Liver (tissue), 3 donors: ENCODE data around the gene FES.

Experiments used
- EGR1 ChIP-seq, 2 donors: IDR thresholded peaks; 2 replicates each; pipeline ENCODE4 v1.6.1; 2016 to 2018; ENCODE audit warnings: antibody characterized with exemption in 2 of 2, low read depth in 2 of 2
- FOXA1 ChIP-seq: IDR thresholded peaks from 2 replicates; pipeline ENCODE4 v1.6.1; 2016; ENCODE audit warnings: antibody characterized with exemption
- GABPA ChIP-seq, 2 donors: IDR thresholded peaks in 1 of 2; conservative IDR thresholded peaks in 1 of 2; 2 replicates each; pipeline ENCODE4 v1.6.1; 2016; ENCODE audit warnings: antibody characterized with exemption in 2 of 2, mild to moderate bottlenecking in 1 of 2, moderate library complexity in 1 of 2
- JUND ChIP-seq, 2 donors: IDR thresholded peaks; 2 replicates each; pipeline ENCODE4 v1.6.1; 2016; ENCODE audit warnings: antibody characterized with exemption in 2 of 2
- RAD21 ChIP-seq, 2 donors: IDR thresholded peaks; 2 replicates each; pipeline ENCODE4 v1.6.1; 2016; ENCODE audit warnings: antibody characterized with exemption in 2 of 2, mild to moderate bottlenecking in 2 of 2
- SP1 ChIP-seq: IDR thresholded peaks from 2 replicates; pipeline ENCODE4 v1.6.1; 2018; ENCODE audit warnings: antibody characterized with exemption, mild to moderate bottlenecking
- YY1 ChIP-seq: IDR thresholded peaks from 2 replicates; pipeline ENCODE4 v1.6.1; 2016; ENCODE audit warnings: antibody characterized with exemption, mild to moderate bottlenecking
- TF ChIP-seq, protein P1 (sequence below): fragments of 150-350 bp; IDR thresholded peaks from 2 replicates; pipeline ENCODE4 v1.5.1; 2017; ENCODE audit warnings: improper control_type of control experiment, low read depth, low read length; ENCODE audit not compliant: missing input control
- TF ChIP-seq, protein P2 (sequence below): IDR thresholded peaks from 2 replicates; pipeline ENCODE4 v1.6.1; 2016; ENCODE audit warnings: antibody characterized with exemption
- TF ChIP-seq, protein P3 (sequence below): IDR thresholded peaks from 2 replicates; pipeline ENCODE4 v1.6.1; 2016; ENCODE audit warnings: antibody characterized with exemption, mild to moderate bottlenecking
- donor health status: healthy.
- donor health status: healthy.

DNA sequence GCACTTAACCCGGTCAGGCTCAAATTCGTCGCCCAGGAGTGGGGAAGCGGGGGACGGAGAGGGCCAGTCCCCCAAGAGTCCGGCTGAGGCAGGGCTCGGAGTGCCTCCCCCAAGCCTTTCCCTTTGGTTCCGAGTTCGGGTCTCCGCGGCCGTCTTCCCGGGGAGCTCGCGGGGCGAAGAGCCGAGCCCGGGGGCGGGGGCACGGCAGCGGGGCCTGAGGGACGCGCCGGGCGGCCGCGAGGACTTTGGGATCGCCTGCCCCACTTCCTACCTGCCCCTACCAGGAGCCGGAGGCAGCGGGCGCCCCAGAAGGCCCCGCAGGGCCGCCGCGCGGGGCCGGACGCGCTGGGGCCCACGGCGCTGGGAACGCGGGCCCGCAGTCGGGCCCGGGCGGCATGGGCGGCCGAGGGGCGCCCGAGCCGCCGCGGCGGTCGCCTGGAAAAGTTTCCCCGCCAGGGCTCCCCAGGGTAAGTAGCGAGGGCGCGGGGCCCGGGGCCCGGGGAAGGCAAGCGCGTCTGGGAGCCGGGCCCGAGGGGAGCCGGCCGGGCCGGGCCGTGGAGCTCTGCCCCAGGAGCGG, 13.1 kb upstream of the FES start:
- TF ChIP-seq GABPA (IDR thresholded peaks at IDR 0.05 in 1 of 2, conservative IDR thresholded peaks at IDR 0.05 in 1 of 2) (no peak), SP1 (no peak), EGR1 (IDR thresholded peaks at IDR 0.05; ENCODE audit: low read depth in 2 of 2) (no peak), YY1 (no peak), JUND (IDR thresholded peaks at IDR 0.05) (no peak), FOXA1 (no peak), RAD21 (IDR thresholded peaks at IDR 0.05) (no peak)
- TF ChIP-seq, protein P1, sequence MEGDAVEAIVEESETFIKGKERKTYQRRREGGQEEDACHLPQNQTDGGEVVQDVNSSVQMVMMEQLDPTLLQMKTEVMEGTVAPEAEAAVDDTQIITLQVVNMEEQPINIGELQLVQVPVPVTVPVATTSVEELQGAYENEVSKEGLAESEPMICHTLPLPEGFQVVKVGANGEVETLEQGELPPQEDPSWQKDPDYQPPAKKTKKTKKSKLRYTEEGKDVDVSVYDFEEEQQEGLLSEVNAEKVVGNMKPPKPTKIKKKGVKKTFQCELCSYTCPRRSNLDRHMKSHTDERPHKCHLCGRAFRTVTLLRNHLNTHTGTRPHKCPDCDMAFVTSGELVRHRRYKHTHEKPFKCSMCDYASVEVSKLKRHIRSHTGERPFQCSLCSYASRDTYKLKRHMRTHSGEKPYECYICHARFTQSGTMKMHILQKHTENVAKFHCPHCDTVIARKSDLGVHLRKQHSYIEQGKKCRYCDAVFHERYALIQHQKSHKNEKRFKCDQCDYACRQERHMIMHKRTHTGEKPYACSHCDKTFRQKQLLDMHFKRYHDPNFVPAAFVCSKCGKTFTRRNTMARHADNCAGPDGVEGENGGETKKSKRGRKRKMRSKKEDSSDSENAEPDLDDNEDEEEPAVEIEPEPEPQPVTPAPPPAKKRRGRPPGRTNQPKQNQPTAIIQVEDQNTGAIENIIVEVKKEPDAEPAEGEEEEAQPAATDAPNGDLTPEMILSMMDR, result no peak
- TF ChIP-seq, protein P2, sequence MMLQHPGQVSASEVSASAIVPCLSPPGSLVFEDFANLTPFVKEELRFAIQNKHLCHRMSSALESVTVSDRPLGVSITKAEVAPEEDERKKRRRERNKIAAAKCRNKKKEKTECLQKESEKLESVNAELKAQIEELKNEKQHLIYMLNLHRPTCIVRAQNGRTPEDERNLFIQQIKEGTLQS, result no peak
- TF ChIP-seq, protein P3, sequence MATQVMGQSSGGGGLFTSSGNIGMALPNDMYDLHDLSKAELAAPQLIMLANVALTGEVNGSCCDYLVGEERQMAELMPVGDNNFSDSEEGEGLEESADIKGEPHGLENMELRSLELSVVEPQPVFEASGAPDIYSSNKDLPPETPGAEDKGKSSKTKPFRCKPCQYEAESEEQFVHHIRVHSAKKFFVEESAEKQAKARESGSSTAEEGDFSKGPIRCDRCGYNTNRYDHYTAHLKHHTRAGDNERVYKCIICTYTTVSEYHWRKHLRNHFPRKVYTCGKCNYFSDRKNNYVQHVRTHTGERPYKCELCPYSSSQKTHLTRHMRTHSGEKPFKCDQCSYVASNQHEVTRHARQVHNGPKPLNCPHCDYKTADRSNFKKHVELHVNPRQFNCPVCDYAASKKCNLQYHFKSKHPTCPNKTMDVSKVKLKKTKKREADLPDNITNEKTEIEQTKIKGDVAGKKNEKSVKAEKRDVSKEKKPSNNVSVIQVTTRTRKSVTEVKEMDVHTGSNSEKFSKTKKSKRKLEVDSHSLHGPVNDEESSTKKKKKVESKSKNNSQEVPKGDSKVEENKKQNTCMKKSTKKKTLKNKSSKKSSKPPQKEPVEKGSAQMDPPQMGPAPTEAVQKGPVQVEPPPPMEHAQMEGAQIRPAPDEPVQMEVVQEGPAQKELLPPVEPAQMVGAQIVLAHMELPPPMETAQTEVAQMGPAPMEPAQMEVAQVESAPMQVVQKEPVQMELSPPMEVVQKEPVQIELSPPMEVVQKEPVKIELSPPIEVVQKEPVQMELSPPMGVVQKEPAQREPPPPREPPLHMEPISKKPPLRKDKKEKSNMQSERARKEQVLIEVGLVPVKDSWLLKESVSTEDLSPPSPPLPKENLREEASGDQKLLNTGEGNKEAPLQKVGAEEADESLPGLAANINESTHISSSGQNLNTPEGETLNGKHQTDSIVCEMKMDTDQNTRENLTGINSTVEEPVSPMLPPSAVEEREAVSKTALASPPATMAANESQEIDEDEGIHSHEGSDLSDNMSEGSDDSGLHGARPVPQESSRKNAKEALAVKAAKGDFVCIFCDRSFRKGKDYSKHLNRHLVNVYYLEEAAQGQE, result no peak
